ENCODE data around the gene C11orf21. TPM values are rescaled to one million over a fixed set of nuclear protein-coding genes. Genes with fewer than 3 reads are reported as not detected.

C11orf21 gene
- total RNA-seq, 2 donors from 2014 or later: 0.26 to 0.33 TPM

DNA sequence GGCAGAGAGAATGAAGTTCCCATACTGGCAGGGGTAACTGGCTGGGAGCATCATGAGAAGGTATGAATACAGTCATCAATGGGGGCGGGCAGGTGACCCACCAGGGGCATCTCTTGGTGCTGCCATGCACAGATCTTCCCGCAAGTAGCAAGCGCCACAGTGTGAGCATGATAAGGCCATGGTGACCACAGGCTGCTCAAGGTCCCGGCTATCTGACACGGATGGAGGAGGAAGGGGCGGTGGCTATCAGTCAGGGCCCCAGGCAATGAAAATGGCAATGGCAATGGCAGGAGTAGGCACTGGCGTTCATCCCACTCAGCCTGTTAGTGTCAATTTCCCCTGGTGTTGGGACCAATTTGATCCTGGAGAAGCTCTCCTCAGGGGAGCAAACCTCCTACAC is 53.0 kb downstream of the C11orf21 start:
- H3K27ac ChIP-seq: no peak overlapping the region
- intact Hi-C loops (cut with DNase I): no loop called here
- peak in 1 of 4 donors; percentile 7 for DNase-seq
- H3K9me3 ChIP-seq: no peaks in the 10 kb centered on the region
- no peak overlapping the region for H3K4me3 ChIP-seq
- TF ChIP-seq POLR2A (IDR thresholded peaks at IDR 0.05): no peak
- TF ChIP-seq, protein P1, sequence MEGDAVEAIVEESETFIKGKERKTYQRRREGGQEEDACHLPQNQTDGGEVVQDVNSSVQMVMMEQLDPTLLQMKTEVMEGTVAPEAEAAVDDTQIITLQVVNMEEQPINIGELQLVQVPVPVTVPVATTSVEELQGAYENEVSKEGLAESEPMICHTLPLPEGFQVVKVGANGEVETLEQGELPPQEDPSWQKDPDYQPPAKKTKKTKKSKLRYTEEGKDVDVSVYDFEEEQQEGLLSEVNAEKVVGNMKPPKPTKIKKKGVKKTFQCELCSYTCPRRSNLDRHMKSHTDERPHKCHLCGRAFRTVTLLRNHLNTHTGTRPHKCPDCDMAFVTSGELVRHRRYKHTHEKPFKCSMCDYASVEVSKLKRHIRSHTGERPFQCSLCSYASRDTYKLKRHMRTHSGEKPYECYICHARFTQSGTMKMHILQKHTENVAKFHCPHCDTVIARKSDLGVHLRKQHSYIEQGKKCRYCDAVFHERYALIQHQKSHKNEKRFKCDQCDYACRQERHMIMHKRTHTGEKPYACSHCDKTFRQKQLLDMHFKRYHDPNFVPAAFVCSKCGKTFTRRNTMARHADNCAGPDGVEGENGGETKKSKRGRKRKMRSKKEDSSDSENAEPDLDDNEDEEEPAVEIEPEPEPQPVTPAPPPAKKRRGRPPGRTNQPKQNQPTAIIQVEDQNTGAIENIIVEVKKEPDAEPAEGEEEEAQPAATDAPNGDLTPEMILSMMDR (IDR thresholded peaks at IDR 0.05): no peak
- H3K27me3 ChIP-seq: no peaks in the 10 kb centered on the region
- H3K4me1 ChIP-seq: no peaks in the 10 kb centered on the region
- H3K36me3 ChIP-seq (replicated peaks in 1 of 2; ENCODE audit: insufficient read depth in 1 of 2, low read depth in 2 of 2): no peaks in the 10 kb centered on the region
- ATAC-seq: no peak
- WGBS, 2 donors: 79 to 86% methylated on average over 7 of the region's 7 CpGs

DNA sequence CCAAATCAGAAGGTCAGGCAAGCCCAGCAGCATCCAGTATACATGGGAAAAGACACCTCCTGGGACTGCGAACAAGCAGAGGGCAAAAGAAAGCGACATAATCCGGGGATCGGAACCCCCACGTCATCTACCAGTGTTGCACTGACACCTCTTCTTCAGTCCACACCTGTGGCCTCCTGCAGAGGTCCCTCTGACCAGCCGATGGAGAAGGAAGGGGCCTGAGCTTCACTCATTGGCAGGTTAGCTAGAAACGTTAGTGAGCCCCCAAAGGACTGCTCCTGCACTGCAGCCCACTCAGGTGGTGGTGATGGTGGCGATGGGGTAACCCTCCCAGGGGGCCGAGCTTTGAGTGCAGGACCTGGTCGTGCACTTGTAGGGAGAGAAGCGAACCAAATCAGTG is 53.5 kb downstream of the C11orf21 start:
- Histone ChIP-seq H3K36me3 (replicated peaks in 1 of 2; ENCODE audit: insufficient read depth in 1 of 2, low read depth in 2 of 2) (no peaks in the 10 kb centered on the region), H3K4me1 (no peaks in the 10 kb centered on the region), H3K27me3 (no peaks in the 10 kb centered on the region), H3K27ac (no peak overlapping the region), H3K9me3 (no peaks in the 10 kb centered on the region), H3K4me3 (no peak overlapping the region)
- 72 to 75% methylated on average over 11 of the region's 11 CpGs for WGBS, 2 donors
- ATAC-seq (no peak), DNase-seq (no peak)
- intact Hi-C loops (cut with DNase I): no loop called here
- TF ChIP-seq POLR2A (IDR thresholded peaks at IDR 0.05): no peak
- TF ChIP-seq, protein P1 (IDR thresholded peaks at IDR 0.05): no peak

DNA sequence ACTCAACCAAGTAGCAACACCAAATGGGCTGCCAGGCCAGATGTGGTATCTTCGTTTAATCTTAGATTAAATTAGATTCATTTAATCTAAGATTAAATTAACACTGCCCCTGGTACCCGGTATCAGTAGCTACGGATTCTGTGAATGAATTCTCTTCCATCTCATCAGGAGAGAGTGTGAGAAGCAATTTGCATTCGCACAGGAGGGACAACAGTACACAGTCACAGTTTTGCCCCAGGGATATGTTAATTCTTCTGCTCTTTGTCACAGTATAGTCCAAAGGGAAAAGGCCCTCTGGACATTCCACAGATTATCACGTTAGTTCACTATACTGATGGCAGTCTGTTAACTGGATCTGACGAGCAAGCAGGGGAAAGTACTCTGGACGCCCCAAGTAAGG is 54.2 kb downstream of the C11orf21 start:
- intact Hi-C loops (cut with DNase I): no loop called here

More for the DNA sequence above, 54.2 kb downstream of the C11orf21 start:
- Histone ChIP-seq H3K4me1 (no peaks in the 10 kb centered on the region), H3K36me3 (replicated peaks in 1 of 2; ENCODE audit: insufficient read depth in 1 of 2, low read depth in 2 of 2) (no peaks in the 10 kb centered on the region), H3K4me3 (no peak overlapping the region), H3K27me3 (no peaks in the 10 kb centered on the region), H3K9me3 (no peaks in the 10 kb centered on the region), H3K27ac (no peak overlapping the region)
- WGBS, 2 donors: 65 to 77% methylated on average over 7 of the region's 7 CpGs
- DNase-seq (no peak), ATAC-seq (no peak)
- TF ChIP-seq POLR2A (IDR thresholded peaks at IDR 0.05): no peak
- TF ChIP-seq, protein P1 (IDR thresholded peaks at IDR 0.05): no peak

Small RNAs within 50 kb of the gene (small RNA-seq; reads per million reads assigned to genes)
- not detected for gene RNU6-878P

Other genes with a start within 250 kb of the C11orf21 start
- 10 to 100 TPM; 10.6 to 84.0 TPM for gene IGF2, start 162.5 kb downstream of the C11orf21 start, total RNA-seq
- gene INS, start 140.7 kb downstream of the C11orf21 start, total RNA-seq: over 10,000 TPM in 1 of 2 donors, 1,000 to 10,000 TPM in 1; 1,947 to 16,276 TPM
- under 1 TPM in 1 of 2 donors, not detected in 1; 0.66 TPM for gene TH, start 130.1 kb downstream of the C11orf21 start, total RNA-seq
- gene ASCL2, start 31.3 kb downstream of the C11orf21 start, total RNA-seq: 1 to 10 TPM in 1 of 2 donors, not detected in 1; 3.0 TPM
- gene TSPAN32, start 95 bp upstream of the C11orf21 start, total RNA-seq: 1 to 10 TPM in 1 of 2 donors, not detected in 1; 5.9 TPM
- gene CD81, start 75.4 kb upstream of the C11orf21 start, total RNA-seq: 100 to 1,000 TPM; 217 to 332 TPM
- 10 to 100 TPM; 21.5 to 25.7 TPM for gene TSSC4, start 98.8 kb upstream of the C11orf21 start, total RNA-seq
- 1 to 10 TPM in 1 of 2 donors, under 1 TPM in 1; under 0.01 to 2.6 TPM for gene TRPM5, start 142.6 kb upstream of the C11orf21 start, total RNA-seq
- gene KCNQ1, start 143.1 kb upstream of the C11orf21 start, total RNA-seq: 10 to 100 TPM; 38.9 to 46.1 TPM